Sigmoid colon (tissue), 7 donors: ENCODE measurements around the gene TNFSF4. TPM values are rescaled to one million over a fixed set of nuclear protein-coding genes. Genes with fewer than 3 reads are reported as not detected.

Experiments used
- DNase-seq: peaks from one replicate; pipeline ENCODE4 v3.0.0-alpha.2; 2019
- H3K27ac ChIP-seq, 4 donors: fragments of 200-600 bp; sonication (generic); one replicate each; pipeline ENCODE4 v1.5.1; 2016 to 2019; ENCODE audit warnings: mild to moderate bottlenecking in 1 of 4
- H3K27me3 ChIP-seq, 3 donors: fragments of 200-600 bp; sonication (generic); one replicate each; pipeline ENCODE4 v1.5.1; 2019; ENCODE audit warnings: mild to moderate bottlenecking in 1 of 3
- H3K36me3 ChIP-seq, 4 donors: fragments of 200-600 bp; sonication (generic); one replicate each; pipeline ENCODE4 v1.5.1; 2016 to 2019
- H3K4me1 ChIP-seq, 4 donors: fragments of 200-600 bp; sonication (generic); one replicate each; pipeline ENCODE4 v1.5.1; 2017 to 2019
- H3K4me3 ChIP-seq, 4 donors: fragments of 200-600 bp; sonication (generic); one replicate each; pipeline ENCODE4 v1.5.1; 2017 to 2019; ENCODE audit warnings: mild to moderate bottlenecking in 2 of 4, moderate library complexity in 1 of 4
- H3K9me3 ChIP-seq, 4 donors: fragments of 200-600 bp in 3 of 4; sonication (generic) in 3 of 4; one replicate each; pipeline versions ENCODE4 v1.5.1 to v1.6.1; 2013 to 2019
- EP300 ChIP-seq, 4 donors: sonication (generic); formaldehyde crosslinking; IDR thresholded peaks; one replicate each; pipeline ENCODE4 v1.6.1; 2017; ENCODE audit warnings: antibody characterized with exemption in 4 of 4
- POLR2A ChIP-seq, 2 donors: fragments of 450-650 bp; IDR thresholded peaks; one replicate each; pipeline ENCODE4 v1.6.1; 2016; ENCODE audit warnings: antibody characterized with exemption in 2 of 2, mild to moderate bottlenecking in 2 of 2, moderate library complexity in 2 of 2
- POLR2AphosphoS5 ChIP-seq, 4 donors: sonication (generic); formaldehyde crosslinking; IDR thresholded peaks; one replicate each; pipeline ENCODE4 v1.6.1; 2017; ENCODE audit warnings: antibody characterized with exemption in 4 of 4
- WGBS, 2 donors: extraction: QIAGEN DNeasy Blood & Tissue Kit; methylation state at CpG; one replicate each; pipeline ENCODE4 v1.1.7; 2013; 5-methylcytosine and 5-hydroxymethylcytosine counted together
- intact Hi-C: fragments of 100-400 bp; cut with DNase I; formaldehyde crosslinking; loops from one replicate; pipeline ENCODE4 v1.15.1; 2023
- polyA plus RNA-seq, 3 donors: library from polyadenylated mRNA; stranded (reverse); fragments of 200-250 nt; gene quantifications; one replicate each; pipeline ENCODE4 v1.2.3, GENCODE V29; 2013
- total RNA-seq, 4 donors: library from RNA; depleted of rRNA; stranded (reverse); fragments of >200 nt; gene quantifications; one replicate each; pipeline ENCODE4 v1.1.0, GENCODE V29; 2016
- TF ChIP-seq, protein P1 (sequence below), 4 experiments: fragments of 450-650 bp in 3 of 4; fragments of 200-600 bp in 1 of 4; IDR thresholded peaks; one replicate each; pipeline ENCODE4 v1.5.1; 2016 to 2019; ENCODE audit warnings: antibody characterized with exemption in 4 of 4, mild to moderate bottlenecking in 3 of 4, moderate library complexity in 2 of 4
- donor health status: healthy with polysubstance abuse.
- donor health status: Bipolar disorder and iron deficiency.
- donor health status: healthy.

The TNFSF4 gene
- total and polyA plus RNA-seq, 7 donors = 0.23 to 2.7 (median 1.4) TPM

DNA sequence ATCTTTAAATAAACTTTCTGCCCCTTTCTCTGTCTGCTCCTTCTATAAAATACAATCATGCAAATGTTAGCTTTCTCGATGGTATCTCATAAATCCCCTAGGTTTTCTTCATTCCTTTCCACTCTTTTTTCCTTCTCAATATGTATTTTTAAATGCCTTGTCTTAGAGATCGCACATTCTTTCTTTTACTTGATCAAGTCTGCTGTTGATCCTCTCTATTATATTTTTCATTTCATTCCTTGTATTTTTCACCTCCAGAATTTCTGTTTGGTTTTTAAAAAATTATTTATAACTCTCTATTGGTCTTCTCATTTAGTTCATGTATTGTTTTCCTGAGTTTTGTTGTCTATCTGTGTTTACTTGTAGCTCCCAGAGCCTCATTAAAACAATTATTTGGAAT, 36.0 kb downstream of the TNFSF4 start:
- Histone ChIP-seq H3K4me3 (no peak overlapping the region), H3K9me3 (peaks cover 0 to 2% (median 0%) of the 10 kb centered on the region in 4 donors), H3K36me3 (no peaks in the 10 kb centered on the region), H3K27ac (no peak overlapping the region), H3K27me3 (no peaks in the 10 kb centered on the region), H3K4me1 (no peaks in the 10 kb centered on the region)
- intact Hi-C loops = no loop called here
- 87 to 89% methylated on average over 2 of the region's 2 CpGs for WGBS, 2 donors
- DNase-seq = no peak
- TF ChIP-seq EP300 (IDR thresholded peaks at IDR 0.05) (no peak), POLR2A (IDR thresholded peaks at IDR 0.05) (no peak), POLR2AphosphoS5 (IDR thresholded peaks at IDR 0.05) (no peak)
- TF ChIP-seq, protein P1, sequence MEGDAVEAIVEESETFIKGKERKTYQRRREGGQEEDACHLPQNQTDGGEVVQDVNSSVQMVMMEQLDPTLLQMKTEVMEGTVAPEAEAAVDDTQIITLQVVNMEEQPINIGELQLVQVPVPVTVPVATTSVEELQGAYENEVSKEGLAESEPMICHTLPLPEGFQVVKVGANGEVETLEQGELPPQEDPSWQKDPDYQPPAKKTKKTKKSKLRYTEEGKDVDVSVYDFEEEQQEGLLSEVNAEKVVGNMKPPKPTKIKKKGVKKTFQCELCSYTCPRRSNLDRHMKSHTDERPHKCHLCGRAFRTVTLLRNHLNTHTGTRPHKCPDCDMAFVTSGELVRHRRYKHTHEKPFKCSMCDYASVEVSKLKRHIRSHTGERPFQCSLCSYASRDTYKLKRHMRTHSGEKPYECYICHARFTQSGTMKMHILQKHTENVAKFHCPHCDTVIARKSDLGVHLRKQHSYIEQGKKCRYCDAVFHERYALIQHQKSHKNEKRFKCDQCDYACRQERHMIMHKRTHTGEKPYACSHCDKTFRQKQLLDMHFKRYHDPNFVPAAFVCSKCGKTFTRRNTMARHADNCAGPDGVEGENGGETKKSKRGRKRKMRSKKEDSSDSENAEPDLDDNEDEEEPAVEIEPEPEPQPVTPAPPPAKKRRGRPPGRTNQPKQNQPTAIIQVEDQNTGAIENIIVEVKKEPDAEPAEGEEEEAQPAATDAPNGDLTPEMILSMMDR (IDR thresholded peaks at IDR 0.05) = no peak

DNA sequence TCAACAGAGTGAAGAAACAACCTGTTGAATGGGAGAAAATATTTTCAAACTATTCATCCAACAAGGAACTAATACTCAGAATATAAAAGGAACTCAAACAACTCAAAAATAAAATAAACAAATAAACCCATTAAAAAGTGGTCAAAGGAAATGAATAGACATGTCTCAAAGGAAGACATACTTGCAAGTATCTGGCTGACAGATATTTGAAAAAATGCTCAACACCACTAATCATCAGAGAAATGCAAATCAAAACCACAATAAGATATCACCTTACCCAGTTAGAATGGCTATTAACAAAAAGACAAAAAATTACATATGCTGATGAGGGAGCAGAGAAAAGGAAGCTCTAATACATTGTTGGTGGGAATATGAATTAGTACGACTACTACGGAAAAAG, 38.2 kb downstream of the TNFSF4 start:
- Histone ChIP-seq H3K4me3 (no peak overlapping the region), H3K4me1 (no peaks in the 10 kb centered on the region), H3K36me3 (no peaks in the 10 kb centered on the region), H3K9me3 (peaks cover 0 to 2% (median 0%) of the 10 kb centered on the region in 4 donors), H3K27me3 (no peaks in the 10 kb centered on the region), H3K27ac (no peak overlapping the region)
- no peak for DNase-seq
- TF ChIP-seq POLR2AphosphoS5 (IDR thresholded peaks at IDR 0.05) (no peak), POLR2A (IDR thresholded peaks at IDR 0.05) (no peak), EP300 (IDR thresholded peaks at IDR 0.05) (no peak)
- TF ChIP-seq, protein P1 (IDR thresholded peaks at IDR 0.05) = no peak
- intact Hi-C loops = no loop called here
- WGBS, 2 donors = 96 to 99% methylated on average over 2 of the region's 2 CpGs

DNA sequence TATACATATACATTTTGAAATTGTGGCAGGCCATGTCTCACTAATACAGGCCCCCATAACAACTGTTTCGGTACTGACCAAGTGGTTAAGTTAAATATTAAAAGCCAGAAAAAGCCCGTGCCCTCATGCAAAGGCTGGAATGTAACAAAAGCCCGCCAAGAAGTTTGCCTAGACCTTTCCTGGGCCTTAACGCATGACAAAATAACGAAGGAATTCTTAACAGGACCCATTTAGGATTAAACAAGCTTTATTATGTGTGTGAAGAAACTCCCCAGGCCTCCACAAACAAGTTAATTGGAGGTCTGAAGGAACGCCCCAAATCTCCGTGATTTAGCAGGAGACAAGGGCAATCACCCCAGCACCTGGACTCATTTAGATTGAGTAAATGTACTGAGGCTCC, 42.4 kb downstream of the TNFSF4 start:
- WGBS, 2 donors = 70 to 87% methylated on average over 7 of the region's 7 CpGs
- Histone ChIP-seq H3K4me1 (no peaks in the 10 kb centered on the region), H3K27me3 (no peaks in the 10 kb centered on the region), H3K4me3 (no peak overlapping the region), H3K9me3 (no peaks in the 10 kb centered on the region), H3K36me3 (no peaks in the 10 kb centered on the region), H3K27ac (no peak overlapping the region)
- no peak for DNase-seq
- TF ChIP-seq POLR2A (IDR thresholded peaks at IDR 0.05) (no peak), EP300 (IDR thresholded peaks at IDR 0.05) (no peak), POLR2AphosphoS5 (IDR thresholded peaks at IDR 0.05) (no peak)
- TF ChIP-seq, protein P1 (IDR thresholded peaks at IDR 0.05) = no peak
- intact Hi-C loops = no loop called here

DNA sequence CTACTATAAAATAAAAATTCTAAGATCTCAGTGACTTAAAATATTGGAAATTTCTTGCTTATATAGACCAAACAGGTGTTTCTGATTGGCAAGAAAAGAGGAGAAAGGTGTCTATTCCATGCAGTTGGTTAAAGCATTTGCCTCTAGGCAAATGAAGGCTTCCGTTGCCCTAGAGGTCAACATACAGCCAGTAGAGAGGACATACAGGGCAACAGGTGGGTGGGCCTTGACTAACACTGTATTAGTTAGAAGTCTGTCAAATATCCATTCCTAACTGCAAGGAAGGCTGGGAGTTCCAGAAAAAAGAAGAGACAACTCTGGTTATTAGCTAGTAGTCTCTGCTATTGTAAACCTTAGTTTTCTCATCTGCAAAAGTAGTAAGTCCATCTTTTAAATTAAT, 43.0 kb downstream of the TNFSF4 start:
- WGBS, 2 donors = 93 to 99% methylated on average over 1 of the region's 1 CpG

More for the DNA sequence above, 43.0 kb downstream of the TNFSF4 start:
- TF ChIP-seq POLR2AphosphoS5 (IDR thresholded peaks at IDR 0.05) (no peak), EP300 (IDR thresholded peaks at IDR 0.05) (no peak), POLR2A (IDR thresholded peaks at IDR 0.05) (no peak)
- TF ChIP-seq, protein P1 (IDR thresholded peaks at IDR 0.05) = no peak
- Histone ChIP-seq H3K4me3 (no peak overlapping the region), H3K36me3 (no peaks in the 10 kb centered on the region), H3K4me1 (no peaks in the 10 kb centered on the region), H3K27ac (no peak overlapping the region), H3K9me3 (no peaks in the 10 kb centered on the region), H3K27me3 (no peaks in the 10 kb centered on the region)
- no peak for DNase-seq
- intact Hi-C loops = no loop called here
